Skin of body (tissue), 2 donors: ENCODE data around the gene AFAP1. TPM values are rescaled to one million over a fixed set of nuclear protein-coding genes. Genes with fewer than 3 reads are reported as not detected.

Experiments used
- DNase-seq: peaks from one replicate; lab custom pipeline; 2025; lab: John Stamatoyannopoulos, UW
- total RNA-seq: library from RNA; depleted of rRNA; stranded (reverse); fragments of >200 nt; gene quantifications from one replicate; pipeline ENCODE4 v1.2.3, GENCODE V29; 2014

Gene AFAP1
- total RNA-seq, 1 donor from 2014 or later = 34.5 TPM

- DNase-seq = peak; percentile 81
Measured at GRCh38 chr4:7806338-7807090, 133.1 kb downstream of the AFAP1 start.

GRCh38 chr4:7805533-7806337, 133.9 kb downstream of the AFAP1 start:
- no peak for DNase-seq

- DNase-seq = no peak
Measured at GRCh38 chr4:7804756-7805385, 134.8 kb downstream of the AFAP1 start.

GRCh38 chr4:7803992-7804755, 135.5 kb downstream of the AFAP1 start:
- peak; percentile 75 for DNase-seq

GRCh38 chr4:7803371-7803770, 136.3 kb downstream of the AFAP1 start:
- no peak for DNase-seq

- DNase-seq = peak; percentile 81
Measured at GRCh38 chr4:7802093-7802726, 137.5 kb downstream of the AFAP1 start.

- DNase-seq = no peak
Measured at GRCh38 chr4:7801641-7802040, 138.0 kb downstream of the AFAP1 start.

GRCh38 chr4:7801001-7801400, 138.7 kb downstream of the AFAP1 start:
- no peak for DNase-seq

- DNase-seq = no peak
Measured at GRCh38 chr4:7800410-7800809, 139.3 kb downstream of the AFAP1 start.

- no peak for DNase-seq
Measured at GRCh38 chr4:7799736-7800135, 139.9 kb downstream of the AFAP1 start.

- DNase-seq = no peak
Measured at GRCh38 chr4:7799306-7799705, 140.4 kb downstream of the AFAP1 start.

GRCh38 chr4:7798178-7798995, 141.3 kb downstream of the AFAP1 start:
- no peak for DNase-seq

GRCh38 chr4:7797330-7797729, 142.3 kb downstream of the AFAP1 start:
- DNase-seq = no peak

- DNase-seq = peak; percentile 7
Measured at GRCh38 chr4:7795983-7796382, 143.7 kb downstream of the AFAP1 start.

- DNase-seq = no peak
Measured at GRCh38 chr4:7793186-7793585, 146.5 kb downstream of the AFAP1 start.

GRCh38 chr4:7792616-7793015, 147.0 kb downstream of the AFAP1 start:
- no peak for DNase-seq

GRCh38 chr4:7790999-7791398, 148.7 kb downstream of the AFAP1 start:
- no peak for DNase-seq

GRCh38 chr4:7790023-7790422, 149.6 kb downstream of the AFAP1 start:
- no peak for DNase-seq

- no peak for DNase-seq
Measured at GRCh38 chr4:7788694-7789425, 150.8 kb downstream of the AFAP1 start.
